Umbilical cord (tissue), 2 donors: Measurements from ENCODE around the gene CDH13. TPM values are rescaled to one million over a fixed set of nuclear protein-coding genes. Genes with fewer than 3 reads are reported as not detected.

ENCODE experiments used
- DNase-seq: peaks from one replicate; pipeline ENCODE4 v3.0.0-alpha.2; 2015; ENCODE audit warnings: low spot score
- total RNA-seq: library from RNA; depleted of rRNA; stranded (reverse); fragments of >200 nt; gene quantifications from one replicate; pipeline ENCODE4 v1.2.3, GENCODE V29; 2014; ENCODE audit warnings: low replicate concordance; ENCODE audit not compliant: insufficient read depth

CDH13 gene
- total RNA-seq, 1 donor from 2014 or later: 6.7 TPM

GRCh38 chr16:83231729-83232128 lies 605.0 kb downstream of the CDH13 start:
- DNase-seq: no peak

GRCh38 chr16:83233153-83233552 lies 606.4 kb downstream of the CDH13 start:
- DNase-seq: no peak

GRCh38 chr16:83238949-83239691 lies 612.4 kb downstream of the CDH13 start:
- DNase-seq: no peak

- DNase-seq: no peak
Observed at GRCh38 chr16:83244057-83244456, 617.3 kb downstream of the CDH13 start.

- no peak for DNase-seq
Observed at GRCh38 chr16:83245061-83245460, 618.3 kb downstream of the CDH13 start.

GRCh38 chr16:83247767-83248372 lies 621.1 kb downstream of the CDH13 start:
- DNase-seq: no peak

- DNase-seq: no peak
Observed at GRCh38 chr16:83248735-83249463, 622.1 kb downstream of the CDH13 start.

GRCh38 chr16:83253521-83253920 lies 626.8 kb downstream of the CDH13 start:
- DNase-seq: no peak

GRCh38 chr16:83258366-83258928 lies 631.7 kb downstream of the CDH13 start:
- DNase-seq: no peak

- DNase-seq: no peak
Observed at GRCh38 chr16:83266848-83267553, 640.2 kb downstream of the CDH13 start.

GRCh38 chr16:83268169-83268568 lies 641.4 kb downstream of the CDH13 start:
- DNase-seq: no peak

GRCh38 chr16:83269048-83269447 lies 642.3 kb downstream of the CDH13 start:
- DNase-seq: no peak

GRCh38 chr16:83269541-83269940 lies 642.8 kb downstream of the CDH13 start:
- no peak for DNase-seq

GRCh38 chr16:83270061-83270460 lies 643.3 kb downstream of the CDH13 start:
- DNase-seq: no peak

- DNase-seq: no peak
Observed at GRCh38 chr16:83270640-83271039, 643.9 kb downstream of the CDH13 start.

GRCh38 chr16:83271123-83271522 lies 644.4 kb downstream of the CDH13 start:
- no peak for DNase-seq

- DNase-seq: no peak
Observed at GRCh38 chr16:83271970-83272575, 645.3 kb downstream of the CDH13 start.

GRCh38 chr16:83272843-83273242 lies 646.1 kb downstream of the CDH13 start:
- DNase-seq: no peak

- DNase-seq: no peak
Observed at GRCh38 chr16:83273504-83274173, 646.9 kb downstream of the CDH13 start.

GRCh38 chr16:83279251-83279650 lies 652.5 kb downstream of the CDH13 start:
- no peak for DNase-seq

- no peak for DNase-seq
Observed at GRCh38 chr16:83285921-83286320, 659.2 kb downstream of the CDH13 start.
